Psoas muscle (tissue), 8 donors: ENCODE results near the gene TLE4. TPM values are rescaled to one million over a fixed set of nuclear protein-coding genes. Genes with fewer than 3 reads are reported as not detected.

Source experiments
- ATAC-seq, 4 donors: fragments of 200-7000 bp; cut with Tn5 transposase; one replicate each; pipeline ENCODE4 v1.9.1; 2020; ENCODE audit warnings: moderate library complexity in 3 of 4, mild to moderate bottlenecking in 2 of 4
- DNase-seq, 2 donors: peaks; one replicate each; pipeline ENCODE4 v3.0.0-alpha.2; 2020
- H3K27ac ChIP-seq: fragments of 200-600 bp; one replicate; pipeline ENCODE4 v1.8.0; 2022
- H3K27me3 ChIP-seq, 3 donors: fragments of 200-600 bp in 1 of 3; one replicate each; pipeline versions ENCODE4 v1.6.1 to v1.8.0; 2013 to 2022; ENCODE audit warnings: low read length in 2 of 3, mild to moderate bottlenecking in 2 of 3, moderate library complexity in 1 of 3; ENCODE audit not compliant: insufficient read depth in 3 of 3
- H3K36me3 ChIP-seq, 2 donors: fragments of 200-600 bp in 1 of 2; one replicate each; pipeline versions ENCODE4 v1.6.1 to v1.8.0; 2013 to 2022; ENCODE audit warnings: low read depth in 1 of 2, mild to moderate bottlenecking in 1 of 2, moderate library complexity in 1 of 2; ENCODE audit not compliant: insufficient read depth in 1 of 2
- H3K4me1 ChIP-seq: fragments of 200-600 bp; one replicate; pipeline ENCODE4 v1.8.0; 2022
- H3K4me3 ChIP-seq: fragments of 200-600 bp; one replicate; pipeline ENCODE4 v1.8.0; 2022; ENCODE audit warnings: mild to moderate bottlenecking
- H3K9me3 ChIP-seq: fragments of 200-600 bp; one replicate; pipeline ENCODE4 v1.8.0; 2022
- WGBS, 3 donors: extraction: QIAGEN DNeasy Blood & Tissue Kit; methylation state at CpG; one replicate each; pipeline versions ENCODE4 v1.1.6 to v1.1.7; 2013; 5-methylcytosine and 5-hydroxymethylcytosine counted together
- intact Hi-C, 2 donors: fragments of 100-400 bp; cut with DNase I; formaldehyde crosslinking; loops; one replicate each; pipeline versions ENCODE4 v1.11.0 to v1.14.2; 2022
- long read RNA-seq, 2 donors: library from polyadenylated mRNA; unstranded; transcript quantifications; one replicate each; pipeline ENCODE4 v2.0.0, GENCODE V29; 2021
- polyA plus RNA-seq, 3 donors: library from polyadenylated mRNA; stranded (reverse); fragments of 200-250 nt; gene quantifications; one replicate each; pipeline ENCODE4 v1.2.3, GENCODE V29; 2013
- total RNA-seq, 4 donors: library from RNA; stranded (reverse); fragmentation: NEBNext Ultra II Directional in 2 of 4; extraction: Animal tissue kit (Norgen Biotek cat#: 25700) in 2 of 4; gene quantifications; one replicate each; pipeline versions ENCODE4 v1.2.1 to v1.2.4, GENCODE V29; 2021 to 2023
- TF ChIP-seq, protein P1 (sequence below): fragments of 200-600 bp; IDR thresholded peaks from one replicate; pipeline ENCODE4 v1.8.0; 2022; ENCODE audit warnings: antibody characterized with exemption
- donor health status: healthy with polysubstance abuse.
- donor health status: DM: no; HTN: no; CAD: no; lungs with moderate emphysema.
- donor health status: Bipolar disorder and iron deficiency.
- donor health status: healthy.
- donor health status: DM: yes; HTN: yes; CAD: no.
- donor health status: DM: no; HTN: no; CAD: no.
- donor health status: DM: no; HTN: no; CAD: no.
- donor health status: DM: yes; HTN: yes; CAD: no.

TLE4 gene
- 10 to 100 TPM; 17.6 to 51.9 (median 21.9) TPM for total RNA-seq
- polyA plus RNA-seq: 10 to 100 TPM in 2 of 3 donors, 1 to 10 TPM in 1; 5.1 to 22.3 (median 14.3) TPM
- long read RNA-seq, donor 1, partial matches to known transcripts: 4 of 4 reads
- long read RNA-seq, donor 1, other reads (novel, unspliced or antisense): 0 of 4 reads
- long read RNA-seq, donor 2, partial matches to known transcripts: 0 of 1 reads
- long read RNA-seq, donor 2, other reads (novel, unspliced or antisense): 1 of 1 reads

DNA sequence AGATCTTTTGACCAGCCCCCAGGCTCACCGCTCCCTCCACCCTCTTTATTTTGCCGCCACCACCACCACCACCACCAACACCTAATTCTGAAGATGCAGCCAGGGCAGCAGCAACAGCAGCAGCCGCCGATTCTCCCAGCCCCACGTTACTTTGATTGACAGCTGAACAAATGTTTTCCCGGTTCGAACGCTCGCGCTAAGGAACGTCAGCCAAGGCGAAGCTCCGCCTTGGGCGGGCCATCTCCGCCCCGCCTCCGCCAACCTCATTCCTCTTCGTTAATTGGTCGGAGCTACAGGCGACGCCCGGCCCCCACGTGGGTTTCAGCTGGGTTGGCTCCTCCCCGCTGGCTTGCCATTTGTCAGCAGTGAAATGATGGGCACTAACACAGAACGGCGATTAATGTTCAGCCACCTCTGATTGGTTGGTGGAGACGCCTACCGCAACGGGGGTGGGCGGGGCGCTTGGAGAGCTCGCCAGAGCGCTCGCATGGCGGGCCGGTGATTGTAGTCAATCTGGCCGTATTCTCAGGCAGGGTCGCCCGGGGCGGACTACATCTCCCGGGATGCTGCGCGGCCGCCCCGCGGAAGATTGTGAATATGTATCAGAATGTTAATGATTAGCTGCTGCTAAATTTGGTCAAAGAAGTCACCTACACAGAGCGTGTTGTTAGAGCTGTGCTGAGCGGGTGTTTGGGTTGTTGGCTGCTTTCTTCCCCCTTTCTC, at the start of gene TLE4:
TSS of gene TLE4 (plus strand) at position 657 of the 723 bp plus-strand sequence. CDS start 826 bp downstream, outside the sequence.
- Histone ChIP-seq H3K27ac (peak within 1 kb of the TSS; percentile 97), H3K4me3 (peak within 1 kb of the TSS; percentile 96), H3K36me3 (peaks cover 0 to 6% of the 10 kb centered on the region in 2 donors), H3K27me3 (no peaks in the 10 kb centered on the region), H3K4me1 (peaks cover 25% of the 10 kb centered on the region), H3K9me3 (no peaks in the 10 kb centered on the region)
- ATAC-seq: peak; percentile 90 to 97 (median 94)
- WGBS, 3 donors: 0 to 1% (median 0%) methylated on average over 48 of the region's 48 CpGs
- TF ChIP-seq, protein P1, sequence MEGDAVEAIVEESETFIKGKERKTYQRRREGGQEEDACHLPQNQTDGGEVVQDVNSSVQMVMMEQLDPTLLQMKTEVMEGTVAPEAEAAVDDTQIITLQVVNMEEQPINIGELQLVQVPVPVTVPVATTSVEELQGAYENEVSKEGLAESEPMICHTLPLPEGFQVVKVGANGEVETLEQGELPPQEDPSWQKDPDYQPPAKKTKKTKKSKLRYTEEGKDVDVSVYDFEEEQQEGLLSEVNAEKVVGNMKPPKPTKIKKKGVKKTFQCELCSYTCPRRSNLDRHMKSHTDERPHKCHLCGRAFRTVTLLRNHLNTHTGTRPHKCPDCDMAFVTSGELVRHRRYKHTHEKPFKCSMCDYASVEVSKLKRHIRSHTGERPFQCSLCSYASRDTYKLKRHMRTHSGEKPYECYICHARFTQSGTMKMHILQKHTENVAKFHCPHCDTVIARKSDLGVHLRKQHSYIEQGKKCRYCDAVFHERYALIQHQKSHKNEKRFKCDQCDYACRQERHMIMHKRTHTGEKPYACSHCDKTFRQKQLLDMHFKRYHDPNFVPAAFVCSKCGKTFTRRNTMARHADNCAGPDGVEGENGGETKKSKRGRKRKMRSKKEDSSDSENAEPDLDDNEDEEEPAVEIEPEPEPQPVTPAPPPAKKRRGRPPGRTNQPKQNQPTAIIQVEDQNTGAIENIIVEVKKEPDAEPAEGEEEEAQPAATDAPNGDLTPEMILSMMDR: no peak
- peak; percentile 99 to 100 for DNase-seq
- intact Hi-C loops: loop anchor here (5.0 to 10.0 kb wide), 5 partner anchors 93 to 403 kb away; no protein-coding TSS in a partner anchor

DNA sequence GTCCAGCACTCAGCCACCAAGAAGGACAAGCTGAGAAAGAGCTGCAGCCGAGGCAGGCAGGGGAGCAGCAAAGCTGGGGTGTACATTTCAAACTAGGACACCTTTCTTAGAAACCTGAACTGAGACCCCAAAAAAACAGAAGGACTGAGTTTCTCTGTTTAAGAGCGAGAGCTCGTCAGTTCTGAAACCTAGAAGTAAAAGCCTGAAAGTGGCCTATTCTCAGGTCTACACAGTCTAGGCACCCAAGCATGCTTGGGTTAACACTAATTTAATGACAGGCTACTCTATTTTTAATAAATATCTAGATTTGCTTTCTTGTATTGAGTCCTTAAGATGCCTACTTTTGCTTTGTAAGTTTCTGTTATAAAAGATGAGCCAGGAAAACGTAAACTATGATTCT, 49.0 kb upstream of the TLE4 start:
- Histone ChIP-seq H3K27ac (no peak overlapping the region), H3K4me3 (no peak overlapping the region), H3K36me3 (no peaks in the 10 kb centered on the region), H3K4me1 (no peaks in the 10 kb centered on the region), H3K27me3 (peaks cover 0 to 2% (median 0%) of the 10 kb centered on the region in 3 donors), H3K9me3 (no peaks in the 10 kb centered on the region)
- DNase-seq (no peak), ATAC-seq (no peak)
- intact Hi-C loops: no loop called here
- 87 to 91% (median 91%) methylated on average over 4 of the region's 4 CpGs for WGBS, 3 donors
- TF ChIP-seq, protein P1: no peak

DNA sequence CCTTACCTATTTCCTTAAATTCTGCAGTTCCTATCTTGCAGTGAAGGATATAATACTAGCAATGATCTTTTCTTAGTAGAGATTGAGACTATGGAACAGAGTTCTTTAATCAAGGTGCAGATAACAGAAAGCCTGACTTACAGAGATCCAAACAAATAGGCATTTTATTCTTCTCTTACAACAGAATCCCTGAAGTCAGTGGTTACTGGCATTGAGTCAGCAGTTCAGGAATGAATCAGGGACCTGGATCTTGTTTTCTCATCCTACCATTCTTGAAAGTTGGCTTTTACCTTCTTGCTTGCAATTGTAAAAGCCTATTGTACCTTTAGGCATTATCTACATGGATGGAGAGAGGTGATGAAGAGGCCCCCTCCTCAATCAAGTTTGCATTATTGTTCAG, 47.5 kb upstream of the TLE4 start:
- TF ChIP-seq, protein P1: no peak
- Histone ChIP-seq H3K9me3 (no peaks in the 10 kb centered on the region), H3K36me3 (no peaks in the 10 kb centered on the region), H3K27ac (no peak overlapping the region), H3K4me1 (no peaks in the 10 kb centered on the region), H3K4me3 (no peak overlapping the region), H3K27me3 (peaks cover 0 to 2% (median 0%) of the 10 kb centered on the region in 3 donors)
- ATAC-seq (no peak), DNase-seq (no peak)
- intact Hi-C loops: no loop called here

DNA sequence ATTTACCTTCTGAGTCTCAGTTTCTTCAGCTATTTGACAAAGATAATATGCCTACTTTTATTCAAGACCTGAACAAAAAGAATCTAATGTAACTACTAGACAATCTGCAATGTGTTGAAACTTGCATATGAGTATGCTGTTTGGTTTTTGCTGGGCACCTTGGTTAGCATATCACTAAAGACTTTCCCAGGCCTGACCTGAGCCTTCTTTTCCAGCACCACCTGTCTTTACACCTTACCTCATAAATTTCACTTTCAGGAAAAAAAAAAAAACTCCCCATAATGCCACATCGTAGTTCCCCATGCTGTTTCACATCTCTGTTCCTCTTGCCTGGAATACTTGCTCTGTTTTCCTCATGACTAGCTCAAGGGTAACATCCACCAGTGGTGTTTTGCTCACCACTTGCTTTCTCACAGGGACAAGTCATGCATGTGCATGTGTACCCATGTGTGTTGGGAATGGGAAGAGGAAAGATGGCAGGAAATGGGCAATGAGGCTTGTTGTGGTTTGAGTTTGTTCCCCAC, 45.6 kb upstream of the TLE4 start:
- H3K27me3 ChIP-seq: peaks cover 0 to 2% (median 0%) of the 10 kb centered on the region in 3 donors
- H3K27ac ChIP-seq: no peak overlapping the region
- H3K4me3 ChIP-seq: no peak overlapping the region
- TF ChIP-seq, protein P1: no peak
- 83 to 92% (median 85%) methylated on average over 1 of the region's 1 CpG for WGBS, 3 donors
- no peak for DNase-seq
- H3K4me1 ChIP-seq: no peaks in the 10 kb centered on the region
- H3K36me3 ChIP-seq: no peaks in the 10 kb centered on the region
- no peak for ATAC-seq
- no peaks in the 10 kb centered on the region for H3K9me3 ChIP-seq
- intact Hi-C loops: no loop called here
